GM12872 (cell line): ENCODE results near the gene CACFD1.

ENCODE experiments used
- TF ChIP-seq, protein P1 (sequence below): IDR thresholded peaks from 3 replicates; pipeline ENCODE4 v1.5.1; 2011; ENCODE audit warnings: low read depth, mild to moderate bottlenecking, low read length, moderate library complexity; ENCODE audit not compliant: insufficient read depth

Gene CACFD1

GRCh38 chr9:133509179-133510083 lies 49.7 kb downstream of the CACFD1 start:
- TF ChIP-seq, protein P1, sequence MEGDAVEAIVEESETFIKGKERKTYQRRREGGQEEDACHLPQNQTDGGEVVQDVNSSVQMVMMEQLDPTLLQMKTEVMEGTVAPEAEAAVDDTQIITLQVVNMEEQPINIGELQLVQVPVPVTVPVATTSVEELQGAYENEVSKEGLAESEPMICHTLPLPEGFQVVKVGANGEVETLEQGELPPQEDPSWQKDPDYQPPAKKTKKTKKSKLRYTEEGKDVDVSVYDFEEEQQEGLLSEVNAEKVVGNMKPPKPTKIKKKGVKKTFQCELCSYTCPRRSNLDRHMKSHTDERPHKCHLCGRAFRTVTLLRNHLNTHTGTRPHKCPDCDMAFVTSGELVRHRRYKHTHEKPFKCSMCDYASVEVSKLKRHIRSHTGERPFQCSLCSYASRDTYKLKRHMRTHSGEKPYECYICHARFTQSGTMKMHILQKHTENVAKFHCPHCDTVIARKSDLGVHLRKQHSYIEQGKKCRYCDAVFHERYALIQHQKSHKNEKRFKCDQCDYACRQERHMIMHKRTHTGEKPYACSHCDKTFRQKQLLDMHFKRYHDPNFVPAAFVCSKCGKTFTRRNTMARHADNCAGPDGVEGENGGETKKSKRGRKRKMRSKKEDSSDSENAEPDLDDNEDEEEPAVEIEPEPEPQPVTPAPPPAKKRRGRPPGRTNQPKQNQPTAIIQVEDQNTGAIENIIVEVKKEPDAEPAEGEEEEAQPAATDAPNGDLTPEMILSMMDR, result no peak

GRCh38 chr9:133510926-133511505 lies 51.2 kb downstream of the CACFD1 start:
- TF ChIP-seq, protein P1, result no peak

DNA sequence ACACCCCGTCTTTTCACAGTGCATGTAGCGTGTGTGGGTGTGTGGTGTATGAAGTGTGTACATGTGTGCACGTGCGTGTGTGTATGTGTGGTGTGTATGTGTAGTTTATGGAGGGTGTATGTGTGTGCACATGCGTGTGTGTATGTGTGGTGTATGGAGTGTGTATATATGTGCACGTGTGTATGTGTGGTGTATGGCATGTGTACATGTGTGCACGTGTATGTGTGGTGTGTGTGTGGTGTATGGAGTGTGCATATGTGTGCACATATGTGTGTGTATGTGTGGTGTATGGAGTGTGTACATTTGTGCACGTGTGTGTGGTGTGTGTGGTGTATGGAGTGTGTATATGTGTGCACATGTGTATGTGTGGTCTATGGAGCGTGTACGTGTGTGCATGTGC lies 51.8 kb downstream of the CACFD1 start:
- TF ChIP-seq, protein P1, result no peak

- TF ChIP-seq, protein P1, result no peak
Observed at GRCh38 chr9:133512253-133513213, 52.8 kb downstream of the CACFD1 start.

DNA sequence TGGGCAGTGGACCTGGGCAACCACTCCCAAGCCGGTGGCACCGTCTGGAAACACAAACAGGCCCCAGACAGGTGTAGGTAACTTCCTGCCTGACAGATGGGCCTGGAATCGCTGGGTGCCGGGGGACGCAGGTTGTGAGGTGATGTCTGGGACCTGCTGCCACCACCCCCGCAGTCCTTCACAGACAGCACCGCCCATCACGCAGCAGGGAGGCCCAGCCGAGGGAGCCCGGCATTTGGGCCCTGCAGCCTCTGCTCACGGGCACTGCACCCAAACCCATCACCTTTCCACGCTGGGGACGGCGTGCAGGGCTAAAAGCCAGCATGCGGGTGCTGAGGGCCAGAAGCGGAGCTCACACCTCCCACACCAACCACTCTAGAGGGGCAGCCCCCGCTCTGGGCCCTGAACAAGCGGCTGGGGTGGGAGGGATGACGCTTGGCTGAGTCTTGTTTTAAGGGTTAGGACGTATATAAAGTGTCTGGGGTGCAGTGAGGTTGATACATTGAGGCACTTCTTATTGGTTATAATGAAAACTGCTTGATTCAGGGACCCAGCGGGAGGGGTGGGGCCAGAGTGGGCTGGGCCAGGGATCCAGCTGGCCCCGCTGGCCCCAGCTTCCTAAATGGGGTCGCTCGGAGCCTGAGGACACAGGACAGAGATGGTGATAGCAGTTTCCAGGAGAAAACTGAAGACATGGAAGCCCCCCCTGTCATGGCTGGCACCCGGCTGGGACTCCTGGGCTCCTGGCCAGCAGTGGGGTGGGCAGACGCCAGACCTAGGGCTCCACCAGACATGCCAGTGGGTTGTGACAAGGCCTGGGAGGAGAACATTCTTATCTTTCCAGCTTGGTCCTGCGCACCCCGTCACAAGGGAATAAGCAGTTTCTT lies 53.7 kb downstream of the CACFD1 start:
- TF ChIP-seq, protein P1, result no peak

GRCh38 chr9:133514460-133515239 lies 54.9 kb downstream of the CACFD1 start:
- TF ChIP-seq, protein P1, result no peak
